HepG2 (cell line): ENCODE data around the gene MAJIN. TPM values are rescaled to one million over a fixed set of nuclear protein-coding genes. Genes with fewer than 3 reads are reported as not detected.

Source experiments
- ATAC-seq: fragments of 200-7000 bp; cut with Tn5 transposase; 3 replicates; pipeline ENCODE4 v1.9.1; 2020; ENCODE audit warnings: mild to moderate bottlenecking, moderate library complexity
- BruUV-seq: library from RNA; stranded (reverse); fragments of 400-500 nt; replicated peaks from 2 replicates; lab custom pipeline; 2021; lab: Mats Ljungman, UMichigan
- CTCF ChIA-PET: fragments of 300-600 bp; formaldehyde crosslinking; extraction: SDS; loops from one replicate; lab custom pipeline; 2021; ENCODE audit warnings: low total read pairs, inconsistent platforms, low intra/inter-chr PET ratio; lab: Yijun Ruan, JAX
- POLR2A ChIA-PET: fragments of 350-600 bp; sonication (Branson Sonifier 250); formaldehyde crosslinking; loops from one replicate; lab custom pipeline; 2020; ENCODE audit warnings: antibody characterized with exemption, inconsistent platforms; lab: Yijun Ruan, JAX
- DNase-seq: peaks from one replicate; pipeline ENCODE4 v3.0.0-alpha.2; 2015; ENCODE audit warnings: low spot score
- FAIRE-seq: peaks from 3 replicates; lab custom pipeline; 2011; peaks lifted over from hg19 to GRCh38; lab: Jason Lieb, UNC
- H2AFZ ChIP-seq: one replicate; pipeline ENCODE4 v1.6.1; 2011; ENCODE audit warnings: low read length, inconsistent platforms
- H3K27ac ChIP-seq: fragments of 300-600 bp; 3 replicates; pipeline ENCODE4 v1.8.0; 2011; ENCODE audit warnings: mixed run types, mild to moderate bottlenecking, mixed read lengths, low read length, inconsistent platforms; ENCODE audit not compliant: insufficient read depth; ENCODE audit errors: extremely low read length
- H3K27me3 ChIP-seq, 2 experiments: fragments of 200-600 bp in 1 of 2; 2 replicates in 1 of 2; 3 replicates in 1 of 2; pipeline versions ENCODE4 v1.6.0 to v1.8.0; 2011; ENCODE audit warnings: low read length in 2 of 2, mild to moderate bottlenecking in 2 of 2, moderate library complexity in 2 of 2, inconsistent platforms in 1 of 2; ENCODE audit not compliant: insufficient read depth in 2 of 2, control insufficient read depth in 1 of 2
- H3K36me3 ChIP-seq, 2 experiments: fragments of 200-600 bp in 1 of 2; replicated peaks in 1 of 2; 2 replicates in 1 of 2; 3 replicates in 1 of 2; pipeline versions ENCODE4 v1.5.1 to v1.8.0; 2011; ENCODE audit warnings: low read length in 2 of 2, inconsistent platforms in 1 of 2; ENCODE audit not compliant: insufficient read depth in 2 of 2, control insufficient read depth in 1 of 2
- H3K4me1 ChIP-seq: 2 replicates; pipeline ENCODE4 v1.5.1; 2012; ENCODE audit warnings: low read length, inconsistent platforms; ENCODE audit not compliant: insufficient read depth
- H3K4me2 ChIP-seq: 2 replicates; pipeline ENCODE4 v1.6.0; 2011; ENCODE audit warnings: low read depth, low read length, inconsistent platforms
- H3K4me3 ChIP-seq, 3 experiments: fragments of 200-600 bp in 1 of 3; sonication (generic), shearing (Covaris generic) in 1 of 3; replicated peaks in 1 of 3; 2 replicates each; pipeline ENCODE4 v1.5.1; 2011 to 2016; ENCODE audit warnings: low read length in 3 of 3, inconsistent platforms in 2 of 3, low read depth in 2 of 3, mild to moderate bottlenecking in 2 of 3, control low read depth in 1 of 3, mixed read lengths in 1 of 3; ENCODE audit not compliant: insufficient read depth in 1 of 3
- H3K79me2 ChIP-seq: one replicate; pipeline ENCODE4 v1.6.1; 2011; ENCODE audit warnings: low read length, inconsistent platforms; ENCODE audit not compliant: insufficient read depth
- H3K9ac ChIP-seq: 2 replicates; pipeline ENCODE4 v1.6.0; 2011; ENCODE audit warnings: mild to moderate bottlenecking, low read depth, low read length, inconsistent platforms; ENCODE audit not compliant: insufficient read depth
- H3K9me3 ChIP-seq: 2 replicates; pipeline ENCODE4 v1.5.1; 2012; ENCODE audit warnings: mild to moderate bottlenecking, low read length
- H4K20me1 ChIP-seq: 2 replicates; pipeline ENCODE4 v1.6.0; 2011; ENCODE audit warnings: inconsistent platforms, mild to moderate bottlenecking, low read length, moderate library complexity; ENCODE audit not compliant: insufficient read depth
- EP300 ChIP-seq, 3 experiments: sonication (generic) in 1 of 3; formaldehyde crosslinking in 1 of 3; IDR thresholded peaks; 2 replicates each; pipeline versions ENCODE4 v1.5.1 to v1.6.1; 2011 to 2020; ENCODE audit warnings: low read depth in 2 of 3, low read length in 2 of 3, borderline replicate concordance in 1 of 3, improper control_type of control experiment in 1 of 3, mild to moderate bottlenecking in 1 of 3, missing genetic modification reagents in 1 of 3, moderate library complexity in 1 of 3
- GATAD2A ChIP-seq: IDR thresholded peaks from 2 replicates; pipeline ENCODE4 v1.6.1; 2016
- HMGXB4 ChIP-seq, 2 experiments: sonication (generic) in 1 of 2; formaldehyde crosslinking in 1 of 2; IDR thresholded peaks; 2 replicates each; pipeline versions ENCODE4 v1.4.0 to v1.6.1; 2018 to 2020; ENCODE audit warnings: missing genetic modification reagents in 2 of 2, borderline replicate concordance in 1 of 2, low read depth in 1 of 2, mild to moderate bottlenecking in 1 of 2, missing biosample characterization in 1 of 2
- JDP2 ChIP-seq: sonication (generic); formaldehyde crosslinking; IDR thresholded peaks from 2 replicates; pipeline ENCODE4 v1.8.1; 2022; ENCODE audit warnings: missing genetic modification reagents, borderline replicate concordance
- KDM2A ChIP-seq: sonication (generic); formaldehyde crosslinking; IDR thresholded peaks from 2 replicates; pipeline ENCODE4 v1.4.0; 2020; ENCODE audit warnings: low read depth, missing genetic modification reagents, borderline replicate concordance
- NR2F6 ChIP-seq, 2 experiments: IDR thresholded peaks; 2 replicates each; pipeline ENCODE4 v1.6.1; 2016; ENCODE audit warnings: antibody characterized with exemption in 1 of 2, mild to moderate bottlenecking in 1 of 2
- RARG ChIP-seq: sonication (generic); formaldehyde crosslinking; IDR thresholded peaks from 2 replicates; pipeline ENCODE4 v1.4.0; 2020; ENCODE audit warnings: low read depth, mild to moderate bottlenecking, missing genetic modification reagents
- SIX4 ChIP-seq: sonication (generic); formaldehyde crosslinking; IDR thresholded peaks from 2 replicates; pipeline ENCODE4 v1.4.0; 2020; ENCODE audit warnings: missing genetic modification reagents
- TOPORS ChIP-seq: sonication (generic); formaldehyde crosslinking; IDR thresholded peaks from 2 replicates; pipeline ENCODE4 v1.8.0; 2023; ENCODE audit warnings: mild to moderate bottlenecking, missing genetic modification reagents
- ZFP91 ChIP-seq: sonication (generic); formaldehyde crosslinking; IDR thresholded peaks from 2 replicates; pipeline ENCODE4 v1.9.0; 2022; ENCODE audit warnings: missing genetic modification reagents, mild to moderate bottlenecking, borderline replicate concordance
- ZNF121 ChIP-seq: sonication (generic); formaldehyde crosslinking; IDR thresholded peaks from 2 replicates; pipeline ENCODE4 v1.5.0; 2020; ENCODE audit warnings: mild to moderate bottlenecking, missing genetic modification reagents
- ZNF280D ChIP-seq: sonication (generic); formaldehyde crosslinking; IDR thresholded peaks from 2 replicates; pipeline ENCODE4 v1.5.1; 2020; ENCODE audit warnings: mild to moderate bottlenecking, missing genetic modification reagents
- ZNF382 ChIP-seq: sonication (generic); formaldehyde crosslinking; IDR thresholded peaks from 2 replicates; pipeline ENCODE4 v1.5.0; 2020; ENCODE audit warnings: missing genetic modification reagents, mild to moderate bottlenecking, borderline replicate concordance
- WGBS: methylation state at CpG from one replicate; pipeline ENCODE4 v1.1.6; 2017; ENCODE audit warnings: low lambda C conversion rate; 5-methylcytosine and 5-hydroxymethylcytosine counted together
- in situ Hi-C: cut with HindIII; loops from 2 replicates; pipeline ENCODE4 v1.10.0; 2017; ENCODE audit warnings: low pct_unique_long_range_greater_than_20kb; ENCODE audit not compliant: extremely low pct_ligation_motif_present
- intact Hi-C: fragments of 100-400 bp; cut with micrococcal nuclease; formaldehyde crosslinking; loops from one replicate; pipeline ENCODE4 v1.10.0; 2022; ENCODE audit not compliant: unreplicated experiment
- polyA plus RNA-seq, 8 experiments: library from polyadenylated mRNA; depleted of rRNA in 3 of 8; stranded (reverse) in 7 of 8; unstranded in 1 of 8; fragments of >200 nt; fragmentation: Illumina TruSeq in 4 of 8; extraction: Trizol in 4 of 8; gene quantifications; 2 replicates each; pipeline versions ENCODE4 v1.2.1 to v1.2.3, GENCODE V29; 2011 to 2016; ENCODE audit warnings: low read depth in 4 of 8, missing spikeins in 1 of 8, mixed read lengths in 1 of 8; ENCODE audit not compliant: insufficient read depth in 1 of 8
- total RNA-seq, 5 experiments: library from RNA; depleted of rRNA; stranded (reverse); fragments of >200 nt; fragmentation: Illumina TruSeq; extraction: Trizol; gene quantifications; 2 replicates each; pipeline ENCODE4 v1.2.3, GENCODE V29; 2016; ENCODE audit warnings: low read depth in 1 of 5
- TF ChIP-seq, protein P1 (sequence below): sonication (generic); formaldehyde crosslinking; IDR thresholded peaks from 2 replicates; pipeline ENCODE4 v1.4.0; 2020; ENCODE audit warnings: mild to moderate bottlenecking, missing genetic modification reagents, borderline replicate concordance

MAJIN gene
- total and polyA plus RNA-seq, 2 of the 13 experiments (the other 11 are each of a cell fraction or from before 2014, with no cell fraction given): not detected

DNA sequence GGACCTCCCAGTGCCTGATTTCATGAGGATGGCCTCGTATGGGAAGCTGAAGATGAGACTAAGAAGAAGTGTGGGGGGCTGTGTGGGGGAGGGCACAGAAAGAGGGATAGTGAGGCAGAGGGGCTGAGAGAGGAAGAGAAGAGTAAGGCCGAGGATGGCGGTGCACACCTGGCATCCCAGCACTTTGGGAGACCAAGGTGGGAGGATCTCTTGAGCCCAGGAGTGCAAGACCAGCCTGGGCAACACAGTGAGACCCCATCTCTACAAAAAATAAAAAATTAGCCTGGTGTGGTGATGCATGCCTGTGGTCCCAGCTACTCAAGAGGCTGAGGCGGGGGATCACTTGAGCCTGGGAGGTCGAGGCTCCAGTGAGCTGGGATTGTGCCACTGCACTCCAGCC lies 80.0 kb downstream of the MAJIN start:
- H3K79me2 ChIP-seq: peaks cover 27% of the 10 kb centered on the region
- intact Hi-C loops (no loop called here), in situ Hi-C loops (loop anchor here (5.0 kb wide), 2 partner anchors 45 to 105 kb away; no protein-coding TSS in a partner anchor)
- peaks cover 0 to 5% of the 10 kb centered on the region in 2 experiments; a peak in 1 of 5 replicates for H3K36me3 ChIP-seq
- DNase-seq (no peak), ATAC-seq (no peak), FAIRE-seq (no peak)
- no peaks in the 10 kb centered on the region for H3K9me3 ChIP-seq
- 50% methylated on average over 5 of the region's 5 CpGs for WGBS
- H4K20me1 ChIP-seq: peaks cover 10% of the 10 kb centered on the region; the same call in 1 of the 2 replicates
- H3K4me1 ChIP-seq: peaks cover 69% of the 10 kb centered on the region
- no peak overlapping the region for H2AFZ ChIP-seq
- no peaks in the 10 kb centered on the region; a peak in 1 of 5 replicates for H3K27me3 ChIP-seq
- ChIA-PET CTCF (interaction anchor here (3.9 kb wide), 1 partner anchor 45 kb away, joined by 72 read pairs; no protein-coding TSS in a partner anchor), POLR2A (interaction anchor here (1.2 to 11.5 kb wide), 11 partner anchors 9 to 243 kb away, joined by 3 to 132 read pairs (median 6); partner anchors contain the start of genes ARL2, BATF2, CDC42BPG and EHD1)
- peak overlapping the region; percentile 88 for H3K27ac ChIP-seq
- H3K9ac ChIP-seq: peak overlapping the region; percentile 96
- peak overlapping the region; percentile 94 for H3K4me2 ChIP-seq
- H3K4me3 ChIP-seq: peak overlapping the region; percentile 80 to 96 (median 95)
- BruUV-seq: no TSS peak
- TF ChIP-seq EP300 (IDR thresholded peaks at IDR 0.05; ENCODE audit: low read depth in 2 of 2, low read length in 2 of 2) (no peak), EP300 (CRISPR knock-in tag; IDR thresholded peaks at IDR 0.05; ENCODE audit: borderline replicate concordance) (no peak), NR2F6 (IDR thresholded peaks at IDR 0.05) (0 out of 2 replicates have a peak, but pooled peaks have one; percentile 2), NR2F6 (CRISPR knock-in tag; IDR thresholded peaks at IDR 0.05) (no peak), ZNF121 (peak; percentile 89), TOPORS (CRISPR knock-in tag) (0 out of 2 replicates have a peak, but pooled peaks have one; percentile 19), KDM2A (no peak), ZNF280D (CRISPR knock-in tag) (peak; percentile 2; the same call in 1 of the 2 replicates), GATAD2A (CRISPR knock-in tag) (0 out of 2 replicates have a peak, but pooled peaks have one; percentile 0), RARG (CRISPR knock-in tag) (no peak), ZFP91 (CRISPR knock-in tag) (no peak), JDP2 (no peak), ZNF382 (CRISPR knock-in tag) (no peak), SIX4 (CRISPR knock-in tag) (no peak), HMGXB4 (CRISPR knock-in tag; IDR thresholded peaks at IDR 0.05; ENCODE audit: borderline replicate concordance in 1 of 2, low read depth in 1 of 2) (no peak)
- TF ChIP-seq, protein P1, sequence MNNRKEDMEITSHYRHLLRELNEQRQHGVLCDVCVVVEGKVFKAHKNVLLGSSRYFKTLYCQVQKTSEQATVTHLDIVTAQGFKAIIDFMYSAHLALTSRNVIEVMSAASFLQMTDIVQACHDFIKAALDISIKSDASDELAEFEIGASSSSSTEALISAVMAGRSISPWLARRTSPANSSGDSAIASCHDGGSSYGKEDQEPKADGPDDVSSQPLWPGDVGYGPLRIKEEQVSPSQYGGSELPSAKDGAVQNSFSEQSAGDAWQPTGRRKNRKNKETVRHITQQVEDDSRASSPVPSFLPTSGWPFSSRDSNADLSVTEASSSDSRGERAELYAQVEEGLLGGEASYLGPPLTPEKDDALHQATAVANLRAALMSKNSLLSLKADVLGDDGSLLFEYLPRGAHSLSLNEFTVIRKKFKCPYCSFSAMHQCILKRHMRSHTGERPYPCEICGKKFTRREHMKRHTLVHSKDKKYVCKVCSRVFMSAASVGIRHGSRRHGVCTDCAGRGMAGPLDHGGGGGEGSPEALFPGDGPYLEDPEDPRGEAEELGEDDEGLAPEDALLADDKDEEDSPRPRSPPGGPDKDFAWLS (CRISPR knock-in tag): no peak
